Activated T-helper 17 cell treated with anti-CD3 and anti-CD28 coated beads, Interleukin-2, amount 50 U/mL, for 72 hours (primary cell): ENCODE data around the gene FAM187B. TPM values are rescaled to one million over a fixed set of nuclear protein-coding genes. Genes with fewer than 3 reads are reported as not detected.
A peak's percentile ranks its signal among the peaks of the same experiment; 100 is the strongest.

Experiments
- ATAC-seq: fragments of 150-1000 bp; cut with Tn5 transposase; replicated peaks from 2 replicates; pipeline ENCODE4 v1.10.0; 2021; ENCODE audit warnings: mild to moderate bottlenecking, moderate library complexity
- H3K27ac Mint-ChIP-seq: one replicate; pipeline ENCODE4 v1.8.0; 2022; ENCODE audit warnings: mixed read lengths
- H3K27me3 Mint-ChIP-seq: one replicate; pipeline ENCODE4 v1.8.0; 2022; ENCODE audit warnings: mixed read lengths
- H3K36me3 Mint-ChIP-seq: one replicate; pipeline ENCODE4 v1.8.0; 2022; ENCODE audit warnings: low read depth, mild to moderate bottlenecking, mixed read lengths
- H3K4me1 Mint-ChIP-seq: one replicate; pipeline ENCODE4 v1.8.0; 2022; ENCODE audit warnings: mixed read lengths
- H3K4me3 Mint-ChIP-seq: one replicate; pipeline ENCODE4 v1.8.0; 2022; ENCODE audit warnings: mild to moderate bottlenecking, mixed read lengths
- H3K9me3 Mint-ChIP-seq: one replicate; pipeline ENCODE4 v1.8.0; 2022; ENCODE audit warnings: mixed read lengths
- total RNA-seq, 2 donors: library from RNA; stranded (reverse); gene quantifications; one replicate each; pipeline ENCODE4 v1.2.3, GENCODE V29; 2022

FAM187B gene
- total RNA-seq, 2 donors from 2014 or later = 0.58 TPM; not detected in 1

GRCh38 chr19:35216016-35216832 lies 12.3 kb downstream of the FAM187B start:
- no peaks in the 10 kb centered on the region for H3K27me3 Mint-ChIP-seq
- H3K4me1 Mint-ChIP-seq = peaks cover 37% of the 10 kb centered on the region
- peak overlapping the region; percentile 97 for H3K27ac Mint-ChIP-seq
- ATAC-seq = peak; percentile 5
- H3K9me3 Mint-ChIP-seq = peaks cover 7% of the 10 kb centered on the region
- H3K36me3 Mint-ChIP-seq = peaks cover 7% of the 10 kb centered on the region
- no peak overlapping the region for H3K4me3 Mint-ChIP-seq

- Mint-ChIP-seq H3K4me3 (peak overlapping the region; percentile 75), H3K36me3 (peaks cover 7% of the 10 kb centered on the region), H3K27me3 (no peaks in the 10 kb centered on the region), H3K27ac (peak overlapping the region; percentile 97), H3K4me1 (peaks cover 42% of the 10 kb centered on the region), H3K9me3 (peaks cover 7% of the 10 kb centered on the region)
- ATAC-seq = no peak
Observed at GRCh38 chr19:35214766-35215422, 13.6 kb downstream of the FAM187B start.

DNA sequence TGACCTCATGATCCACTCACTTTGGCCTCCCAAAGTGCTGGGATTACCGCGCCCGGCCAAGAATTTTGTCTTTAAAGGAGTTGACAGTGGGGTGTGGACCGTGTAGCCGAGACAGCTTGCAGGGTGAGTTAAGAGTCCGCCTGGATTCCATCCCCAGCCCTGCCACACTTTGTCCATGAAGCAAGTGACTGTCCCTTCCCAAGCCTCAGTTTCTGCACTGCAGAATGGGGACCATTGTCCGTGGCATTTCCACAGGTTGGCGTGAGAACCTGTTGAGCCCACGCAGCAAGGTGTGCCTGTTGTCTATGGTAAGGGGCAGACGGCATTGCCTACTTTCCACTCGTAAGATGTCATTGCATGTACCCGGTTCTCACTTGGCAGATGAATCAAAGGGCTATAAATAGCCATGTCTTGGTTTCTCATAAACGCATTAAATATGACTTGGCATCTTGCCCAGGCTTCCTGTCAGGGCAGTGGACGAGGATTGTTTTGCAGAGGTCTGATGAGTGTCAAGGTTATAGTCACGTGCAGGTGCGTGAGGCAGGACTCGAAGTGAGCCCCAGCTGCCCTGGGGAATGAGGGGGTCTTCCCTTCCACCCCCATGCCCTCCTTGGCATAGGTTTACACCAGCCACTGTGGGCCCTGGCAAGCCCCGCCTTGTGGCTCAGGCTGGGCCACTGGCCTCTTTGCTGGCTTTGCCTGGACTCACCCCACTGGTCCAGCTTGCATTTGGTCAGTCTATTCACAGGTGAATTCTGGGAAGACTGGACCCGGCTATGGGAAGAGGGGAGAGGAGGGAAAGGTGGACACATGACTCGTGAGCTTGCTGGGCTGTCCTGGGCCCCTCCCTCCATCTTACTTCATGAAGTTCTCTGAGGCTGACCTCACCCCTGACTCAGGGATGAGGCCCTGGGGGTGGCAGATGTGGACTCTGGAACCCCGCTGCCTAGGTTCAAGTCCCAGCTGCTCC lies 14.6 kb downstream of the FAM187B start:
- ATAC-seq = peak; percentile 80
- Mint-ChIP-seq H3K36me3 (peaks cover 7% of the 10 kb centered on the region), H3K27me3 (no peaks in the 10 kb centered on the region), H3K4me3 (peak overlapping the region; percentile 75), H3K27ac (peak overlapping the region; percentile 97), H3K9me3 (no peaks in the 10 kb centered on the region), H3K4me1 (peaks cover 39% of the 10 kb centered on the region)

DNA sequence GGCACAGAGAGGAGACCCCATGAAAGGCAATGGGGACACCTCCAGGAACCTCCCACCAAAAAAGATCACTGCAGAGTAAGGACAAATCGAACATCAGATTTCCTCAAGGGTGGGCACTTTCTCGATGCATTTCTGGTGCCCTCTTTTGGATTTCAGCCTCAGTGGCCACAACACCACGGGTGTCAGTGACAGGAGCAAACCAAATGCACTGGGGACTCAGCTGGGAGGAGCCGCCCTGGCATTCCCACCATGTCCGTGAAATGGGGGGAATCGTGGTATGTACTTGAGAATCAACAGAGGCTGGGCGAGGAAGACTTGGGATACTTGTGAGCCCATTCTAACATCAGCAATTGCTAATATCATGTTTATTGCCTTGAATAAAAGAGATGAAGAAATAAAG lies 16.3 kb downstream of the FAM187B start:
- H3K4me1 Mint-ChIP-seq = peaks cover 47% of the 10 kb centered on the region
- H3K27me3 Mint-ChIP-seq = no peaks in the 10 kb centered on the region
- peak overlapping the region; percentile 75 for H3K4me3 Mint-ChIP-seq
- no peak for ATAC-seq
- peak overlapping the region; percentile 97 for H3K27ac Mint-ChIP-seq
- no peaks in the 10 kb centered on the region for H3K9me3 Mint-ChIP-seq
- peaks cover 7% of the 10 kb centered on the region for H3K36me3 Mint-ChIP-seq

DNA sequence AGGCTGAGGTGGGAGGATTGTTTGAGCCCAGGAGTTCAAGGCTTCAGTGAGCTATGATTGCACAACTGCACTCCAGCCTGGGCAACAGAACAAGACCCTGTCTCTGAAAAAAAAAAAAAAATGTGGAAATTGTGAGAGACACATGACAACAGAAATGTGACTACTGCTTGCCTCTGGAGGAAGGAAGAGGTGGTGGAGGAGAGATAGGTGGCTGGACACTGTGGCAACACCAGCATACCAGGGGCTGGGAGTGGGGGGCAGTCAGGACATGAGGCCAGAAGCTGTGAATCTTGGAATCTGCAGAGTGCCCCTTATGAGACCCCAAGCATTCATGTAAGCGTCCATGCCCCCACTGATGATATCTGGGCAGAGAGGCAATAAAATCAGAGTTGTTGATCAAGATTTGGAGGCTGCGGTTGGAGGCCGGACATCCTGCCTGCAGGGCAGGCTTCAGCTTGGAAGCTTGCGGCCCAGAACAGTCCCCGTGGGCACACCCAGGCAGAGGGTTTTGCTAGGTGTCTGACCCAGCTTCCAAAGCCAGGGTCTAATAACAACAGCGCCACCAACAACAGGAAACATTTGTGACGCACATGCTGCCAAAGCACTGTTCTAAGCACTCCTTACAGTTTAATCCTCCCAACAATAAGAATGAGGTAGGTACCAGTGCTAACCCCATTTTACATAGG lies 16.9 kb downstream of the FAM187B start:
- Mint-ChIP-seq H3K27ac (peak overlapping the region; percentile 97), H3K4me1 (peaks cover 51% of the 10 kb centered on the region), H3K27me3 (no peaks in the 10 kb centered on the region), H3K36me3 (peaks cover 7% of the 10 kb centered on the region), H3K4me3 (peak overlapping the region; percentile 75), H3K9me3 (no peaks in the 10 kb centered on the region)
- peak; percentile 33 for ATAC-seq

- Mint-ChIP-seq H3K4me3 (peak overlapping the region; percentile 22), H3K4me1 (peaks cover 60% of the 10 kb centered on the region), H3K9me3 (no peaks in the 10 kb centered on the region), H3K27ac (peak overlapping the region; percentile 97), H3K27me3 (no peaks in the 10 kb centered on the region), H3K36me3 (peaks cover 7% of the 10 kb centered on the region)
- no peak for ATAC-seq
Observed at GRCh38 chr19:35209646-35210045, 18.9 kb downstream of the FAM187B start.

DNA sequence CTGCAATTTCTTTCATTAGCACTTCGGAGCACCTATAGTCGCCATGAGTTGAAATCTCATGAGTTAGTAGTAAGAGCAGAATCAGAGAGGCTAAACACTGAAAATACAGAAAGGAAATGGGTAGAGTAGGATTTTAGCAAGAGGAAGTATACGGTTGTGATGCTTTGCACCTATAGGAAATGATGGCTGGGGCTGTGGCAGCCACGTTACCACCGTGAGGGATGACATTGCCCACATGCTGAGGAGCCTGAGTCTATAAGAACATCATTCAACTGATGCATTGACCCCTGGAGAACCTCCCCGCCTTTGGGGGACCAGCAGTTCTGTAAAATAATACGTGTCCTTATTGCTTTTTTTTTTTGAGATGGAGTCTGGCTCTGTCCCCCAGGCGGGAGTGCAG lies 20.4 kb downstream of the FAM187B start:
- no peaks in the 10 kb centered on the region for H3K9me3 Mint-ChIP-seq
- peak overlapping the region; percentile 86 for H3K27ac Mint-ChIP-seq
- peaks cover 59% of the 10 kb centered on the region for H3K4me1 Mint-ChIP-seq
- peak overlapping the region; percentile 62 for H3K4me3 Mint-ChIP-seq
- ATAC-seq = no peak
- no peaks in the 10 kb centered on the region for H3K27me3 Mint-ChIP-seq
- H3K36me3 Mint-ChIP-seq = peaks cover 7% of the 10 kb centered on the region

GRCh38 chr19:35207391-35207871 lies 21.1 kb downstream of the FAM187B start:
- no peaks in the 10 kb centered on the region for H3K27me3 Mint-ChIP-seq
- no peak for ATAC-seq
- H3K9me3 Mint-ChIP-seq = no peaks in the 10 kb centered on the region
- H3K4me3 Mint-ChIP-seq = peak overlapping the region; percentile 62
- H3K27ac Mint-ChIP-seq = peak overlapping the region; percentile 86
- peaks cover 64% of the 10 kb centered on the region for H3K4me1 Mint-ChIP-seq
- peaks cover 7% of the 10 kb centered on the region for H3K36me3 Mint-ChIP-seq

- peaks cover 2% of the 10 kb centered on the region for H3K36me3 Mint-ChIP-seq
- peak overlapping the region; percentile 86 for H3K27ac Mint-ChIP-seq
- H3K4me1 Mint-ChIP-seq = peaks cover 59% of the 10 kb centered on the region
- no peaks in the 10 kb centered on the region for H3K27me3 Mint-ChIP-seq
- H3K4me3 Mint-ChIP-seq = peak overlapping the region; percentile 62
- no peaks in the 10 kb centered on the region for H3K9me3 Mint-ChIP-seq
- ATAC-seq = no peak
Observed at GRCh38 chr19:35206855-35207254, 21.7 kb downstream of the FAM187B start.

DNA sequence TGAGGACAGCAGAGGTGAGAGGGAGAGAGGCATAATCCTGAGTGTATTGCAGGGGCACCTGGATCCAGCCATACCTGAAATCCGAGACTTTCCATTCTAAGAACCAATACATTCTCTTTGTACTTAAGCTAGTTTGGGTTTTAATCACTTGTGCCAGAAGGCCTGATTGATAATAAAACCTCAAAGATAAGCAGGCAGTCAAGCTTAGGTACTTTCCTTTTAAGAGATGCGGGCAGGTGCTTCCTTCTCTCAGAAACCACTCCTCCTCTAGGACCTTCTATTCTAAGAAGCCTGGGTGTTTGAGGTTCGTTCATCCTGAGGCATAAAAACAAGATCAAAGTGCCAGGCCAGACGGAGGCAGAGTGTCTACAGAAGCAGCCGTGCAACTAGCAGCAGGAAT lies 22.2 kb downstream of the FAM187B start:
- no peaks in the 10 kb centered on the region for H3K9me3 Mint-ChIP-seq
- peaks cover 54% of the 10 kb centered on the region for H3K4me1 Mint-ChIP-seq
- H3K27ac Mint-ChIP-seq = peak overlapping the region; percentile 86
- no peaks in the 10 kb centered on the region for H3K36me3 Mint-ChIP-seq
- H3K4me3 Mint-ChIP-seq = peak overlapping the region; percentile 62
- ATAC-seq = peak; percentile 69
- H3K27me3 Mint-ChIP-seq = no peaks in the 10 kb centered on the region

GRCh38 chr19:35205733-35206323 lies 22.7 kb downstream of the FAM187B start:
- Mint-ChIP-seq H3K4me3 (peak overlapping the region; percentile 62), H3K9me3 (no peaks in the 10 kb centered on the region), H3K4me1 (peaks cover 51% of the 10 kb centered on the region), H3K27me3 (no peaks in the 10 kb centered on the region), H3K27ac (peak overlapping the region; percentile 86), H3K36me3 (no peaks in the 10 kb centered on the region)
- ATAC-seq = no peak

DNA sequence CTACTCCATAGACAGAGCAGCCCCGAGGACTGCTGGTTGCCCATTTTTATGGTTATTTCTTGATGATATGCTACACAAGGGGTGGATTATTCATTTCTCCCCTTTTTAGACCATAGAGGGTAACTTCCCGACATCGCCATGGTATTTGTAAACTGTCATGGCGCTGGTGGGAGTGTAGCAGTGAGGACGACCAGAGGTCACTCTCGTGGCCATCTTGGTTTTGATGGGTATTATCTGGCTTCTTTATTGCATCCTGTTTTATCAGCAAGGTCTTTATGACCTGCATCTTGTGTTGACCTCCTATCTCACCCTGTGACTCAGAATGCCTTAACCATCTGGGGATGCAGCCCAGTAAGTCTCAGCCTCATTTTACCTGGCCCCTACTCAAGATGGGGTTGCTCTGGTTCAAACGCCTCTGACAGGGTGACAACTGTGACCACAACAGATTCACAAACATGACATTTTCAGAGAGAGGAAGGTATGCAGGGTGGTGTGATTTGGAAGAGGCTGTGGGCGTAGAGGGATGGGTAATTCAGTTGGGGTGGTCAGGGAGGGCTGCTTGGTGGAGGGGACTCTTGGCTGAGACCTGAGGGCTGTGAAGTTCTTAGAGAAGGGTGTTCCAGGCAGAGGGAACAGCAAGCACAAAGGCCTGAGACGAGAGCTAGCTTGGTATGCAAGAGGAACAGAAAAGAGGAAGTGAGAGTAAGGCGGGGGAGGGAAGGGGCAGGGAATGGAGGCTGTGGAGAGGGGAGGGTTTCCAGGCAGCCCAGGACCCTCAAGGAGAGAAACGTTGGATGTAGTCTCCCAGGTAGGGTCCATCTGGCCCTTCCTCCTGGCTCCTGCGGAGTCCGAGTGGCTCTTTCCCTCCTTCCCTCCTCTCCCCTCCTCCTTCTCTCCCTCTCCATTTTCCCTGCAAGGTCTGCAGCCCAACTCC lies 23.5 kb downstream of the FAM187B start:
- Mint-ChIP-seq H3K4me1 (peaks cover 48% of the 10 kb centered on the region), H3K27ac (peak overlapping the region; percentile 86), H3K9me3 (no peaks in the 10 kb centered on the region), H3K36me3 (no peaks in the 10 kb centered on the region), H3K4me3 (peak overlapping the region; percentile 62), H3K27me3 (no peaks in the 10 kb centered on the region)
- ATAC-seq = peak; percentile 65
